ENCODE results near the gene KDM8. TPM values are rescaled to one million over a fixed set of nuclear protein-coding genes. Genes with fewer than 3 reads are reported as not detected.

Gene KDM8
- total RNA-seq, 4 donors from 2014 or later, result 1.9 to 12.0 (median 4.0) TPM

GRCh38 chr16:27251541-27252205, 48.3 kb downstream of the KDM8 start:
- H3K36me3 ChIP-seq, result peaks cover 0 to 11% of the 10 kb centered on the region in 2 donors
- peak overlapping the region in 2 of 4 donors; percentile 85 to 86 for H3K27ac ChIP-seq
- 86 to 90% methylated on average over 7 of the region's 8 CpGs for WGBS, 2 donors (ENCODE audit: low coverage in 1 of 2)
- no peaks in the 10 kb centered on the region for H3K27me3 ChIP-seq
- ATAC-seq, result no peak
- no peak overlapping the region for H3K4me3 ChIP-seq
- no peaks in the 10 kb centered on the region for H3K9me3 ChIP-seq
- peaks cover 0 to 76% (median 18%) of the 10 kb centered on the region in 3 donors for H3K4me1 ChIP-seq
- no peak for TF ChIP-seq POLR2A (IDR thresholded peaks at IDR 0.05)
- no peak for TF ChIP-seq EP300 (IDR thresholded peaks at IDR 0.05)
- TF ChIP-seq, protein P1, sequence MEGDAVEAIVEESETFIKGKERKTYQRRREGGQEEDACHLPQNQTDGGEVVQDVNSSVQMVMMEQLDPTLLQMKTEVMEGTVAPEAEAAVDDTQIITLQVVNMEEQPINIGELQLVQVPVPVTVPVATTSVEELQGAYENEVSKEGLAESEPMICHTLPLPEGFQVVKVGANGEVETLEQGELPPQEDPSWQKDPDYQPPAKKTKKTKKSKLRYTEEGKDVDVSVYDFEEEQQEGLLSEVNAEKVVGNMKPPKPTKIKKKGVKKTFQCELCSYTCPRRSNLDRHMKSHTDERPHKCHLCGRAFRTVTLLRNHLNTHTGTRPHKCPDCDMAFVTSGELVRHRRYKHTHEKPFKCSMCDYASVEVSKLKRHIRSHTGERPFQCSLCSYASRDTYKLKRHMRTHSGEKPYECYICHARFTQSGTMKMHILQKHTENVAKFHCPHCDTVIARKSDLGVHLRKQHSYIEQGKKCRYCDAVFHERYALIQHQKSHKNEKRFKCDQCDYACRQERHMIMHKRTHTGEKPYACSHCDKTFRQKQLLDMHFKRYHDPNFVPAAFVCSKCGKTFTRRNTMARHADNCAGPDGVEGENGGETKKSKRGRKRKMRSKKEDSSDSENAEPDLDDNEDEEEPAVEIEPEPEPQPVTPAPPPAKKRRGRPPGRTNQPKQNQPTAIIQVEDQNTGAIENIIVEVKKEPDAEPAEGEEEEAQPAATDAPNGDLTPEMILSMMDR (IDR thresholded peaks at IDR 0.05), result no peak
- no peak for TF ChIP-seq POLR2AphosphoS5 (IDR thresholded peaks at IDR 0.05)

DNA sequence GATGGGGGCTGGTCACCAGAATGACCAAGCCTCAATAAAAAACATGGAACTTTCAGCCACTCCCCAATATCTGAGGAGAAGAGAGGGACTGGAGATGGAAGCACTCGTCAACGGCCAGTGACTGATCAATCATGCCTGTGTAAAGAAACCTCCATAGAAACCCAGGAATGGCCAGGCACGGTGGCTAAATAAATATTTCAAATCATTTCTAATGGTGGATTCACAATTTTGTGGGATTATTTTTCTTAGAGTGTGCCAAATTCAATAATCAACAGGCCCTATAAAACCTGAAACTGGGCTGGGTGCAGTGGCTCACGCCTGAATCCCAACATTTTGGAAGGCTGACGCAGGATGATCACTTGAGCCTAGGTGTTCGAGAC, 48.9 kb downstream of the KDM8 start:
- Histone ChIP-seq H3K36me3 (peaks cover 0 to 16% of the 10 kb centered on the region in 2 donors), H3K27me3 (no peaks in the 10 kb centered on the region), H3K4me3 (no peak overlapping the region), H3K27ac (peak overlapping the region in 2 of 4 donors; percentile 85 to 86), H3K4me1 (peaks cover 0 to 76% (median 18%) of the 10 kb centered on the region in 3 donors), H3K9me3 (no peaks in the 10 kb centered on the region)
- WGBS, 2 donors (ENCODE audit: low coverage in 1 of 2), result 80 to 98% methylated on average over 1 to 4 of the region's 6 CpGs
- TF ChIP-seq POLR2A (IDR thresholded peaks at IDR 0.05) (no peak), EP300 (IDR thresholded peaks at IDR 0.05) (no peak), POLR2AphosphoS5 (IDR thresholded peaks at IDR 0.05) (no peak)
- TF ChIP-seq, protein P1 (IDR thresholded peaks at IDR 0.05), result no peak
- ATAC-seq, result no peak

- peak; percentile 48 for TF ChIP-seq POLR2AphosphoS5 (IDR thresholded peaks at IDR 0.05)
- TF ChIP-seq, protein P1 (IDR thresholded peaks at IDR 0.05), result no peak
- 40 to 47% methylated on average over 2 to 6 of the region's 6 CpGs for WGBS, 2 donors (ENCODE audit: low coverage in 1 of 2)
- H3K36me3 ChIP-seq, result peaks cover 0 to 17% of the 10 kb centered on the region in 2 donors
- no peaks in the 10 kb centered on the region for H3K27me3 ChIP-seq
- peaks cover 8 to 87% (median 26%) of the 10 kb centered on the region in 3 donors for H3K4me1 ChIP-seq
- H3K9me3 ChIP-seq, result no peaks in the 10 kb centered on the region
- peak overlapping the region; percentile 48 to 86 (median 86) for H3K27ac ChIP-seq
- no peak overlapping the region for H3K4me3 ChIP-seq
- ATAC-seq, result peak; percentile 55
Observed at GRCh38 chr16:27253526-27253930, 50.2 kb downstream of the KDM8 start.

DNA sequence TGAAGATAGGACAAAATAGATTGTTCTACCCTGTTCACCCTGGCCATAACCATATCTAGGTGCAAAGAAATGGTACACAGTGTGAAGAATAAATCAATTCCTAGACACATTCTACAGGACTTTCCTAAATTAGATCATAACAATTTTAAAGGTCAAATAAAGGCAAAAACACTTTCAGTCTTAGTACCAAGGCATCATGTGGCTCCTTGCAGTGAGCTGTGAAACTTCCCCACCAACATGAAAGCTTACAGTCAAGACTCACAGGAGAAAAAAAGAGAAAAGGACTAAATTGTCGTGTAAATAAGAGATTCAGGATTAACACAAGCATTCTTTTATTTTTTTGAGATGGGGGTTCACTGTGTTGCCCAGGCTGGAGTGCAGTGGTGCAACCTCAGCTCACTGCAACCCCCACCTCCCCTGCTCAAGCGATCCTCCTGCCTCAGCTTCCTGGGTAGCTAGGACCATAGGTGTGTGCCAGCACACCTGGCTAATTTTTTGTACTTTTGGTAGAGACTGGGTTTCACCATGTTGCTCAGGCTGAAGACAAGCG, 51.0 kb downstream of the KDM8 start:
- ATAC-seq, result peak; percentile 75
- H3K4me3 ChIP-seq, result no peak overlapping the region
- peak overlapping the region; percentile 29 to 86 (median 86) for H3K27ac ChIP-seq
- H3K9me3 ChIP-seq, result no peaks in the 10 kb centered on the region
- peaks cover 10 to 95% (median 33%) of the 10 kb centered on the region in 3 donors for H3K4me1 ChIP-seq
- WGBS, 2 donors (ENCODE audit: low coverage in 1 of 2), result 70 to 73% methylated on average over 2 to 3 of the region's 3 CpGs
- peaks cover 0 to 17% of the 10 kb centered on the region in 2 donors for H3K36me3 ChIP-seq
- TF ChIP-seq, protein P1 (IDR thresholded peaks at IDR 0.05), result no peak
- peak; percentile 87 for TF ChIP-seq POLR2AphosphoS5 (IDR thresholded peaks at IDR 0.05)
- H3K27me3 ChIP-seq, result no peaks in the 10 kb centered on the region

DNA sequence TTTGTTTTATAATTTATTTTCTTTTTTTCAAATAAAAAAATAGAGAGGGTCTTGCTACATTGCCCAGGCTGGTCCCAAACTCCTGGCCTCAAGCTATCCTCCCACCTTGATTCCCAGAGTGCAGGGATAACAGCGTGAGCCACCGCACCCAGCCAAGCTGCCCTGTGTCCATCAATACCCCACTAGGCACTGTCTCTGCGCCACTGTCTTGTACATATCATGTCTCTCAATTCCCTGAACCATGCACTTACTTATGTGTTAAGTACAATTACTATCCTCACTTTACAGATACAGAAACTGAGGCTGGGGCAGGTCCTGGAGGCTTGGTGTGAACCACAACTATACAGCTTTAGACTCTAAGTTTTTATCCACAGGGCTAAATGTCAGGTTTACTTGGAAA, 53.5 kb downstream of the KDM8 start:
- WGBS, 2 donors (ENCODE audit: low coverage in 1 of 2), result 89 to 100% methylated on average over 3 of the region's 3 CpGs
- H3K9me3 ChIP-seq, result no peaks in the 10 kb centered on the region
- H3K4me1 ChIP-seq, result peaks cover 10 to 97% (median 40%) of the 10 kb centered on the region in 3 donors
- peaks cover 0 to 17% of the 10 kb centered on the region in 2 donors for H3K36me3 ChIP-seq
- ATAC-seq, result no peak
- H3K4me3 ChIP-seq, result no peak overlapping the region
- no peaks in the 10 kb centered on the region for H3K27me3 ChIP-seq
- H3K27ac ChIP-seq, result peak overlapping the region in 3 of 4 donors; percentile 85 to 86 (median 86)
- TF ChIP-seq, protein P1 (IDR thresholded peaks at IDR 0.05), result no peak
- no peak for TF ChIP-seq EP300 (IDR thresholded peaks at IDR 0.05)
- TF ChIP-seq POLR2A (IDR thresholded peaks at IDR 0.05), result no peak
- TF ChIP-seq POLR2AphosphoS5 (IDR thresholded peaks at IDR 0.05), result no peak

Data from gastroesophageal sphincter (tissue), 4 donors.